Activated CD8-positive, alpha-beta memory T cell treated with anti-CD3 and anti-CD28 coated beads, Interleukin-2, amount 50 U/mL, for 24 hours (primary cell): ENCODE results near the gene PLSCR3.

Experiments
- DNase-seq: peaks from one replicate; pipeline ENCODE4 v3.0.0-alpha.2; 2020; ENCODE audit errors: extremely low read depth

PLSCR3 gene

DNA sequence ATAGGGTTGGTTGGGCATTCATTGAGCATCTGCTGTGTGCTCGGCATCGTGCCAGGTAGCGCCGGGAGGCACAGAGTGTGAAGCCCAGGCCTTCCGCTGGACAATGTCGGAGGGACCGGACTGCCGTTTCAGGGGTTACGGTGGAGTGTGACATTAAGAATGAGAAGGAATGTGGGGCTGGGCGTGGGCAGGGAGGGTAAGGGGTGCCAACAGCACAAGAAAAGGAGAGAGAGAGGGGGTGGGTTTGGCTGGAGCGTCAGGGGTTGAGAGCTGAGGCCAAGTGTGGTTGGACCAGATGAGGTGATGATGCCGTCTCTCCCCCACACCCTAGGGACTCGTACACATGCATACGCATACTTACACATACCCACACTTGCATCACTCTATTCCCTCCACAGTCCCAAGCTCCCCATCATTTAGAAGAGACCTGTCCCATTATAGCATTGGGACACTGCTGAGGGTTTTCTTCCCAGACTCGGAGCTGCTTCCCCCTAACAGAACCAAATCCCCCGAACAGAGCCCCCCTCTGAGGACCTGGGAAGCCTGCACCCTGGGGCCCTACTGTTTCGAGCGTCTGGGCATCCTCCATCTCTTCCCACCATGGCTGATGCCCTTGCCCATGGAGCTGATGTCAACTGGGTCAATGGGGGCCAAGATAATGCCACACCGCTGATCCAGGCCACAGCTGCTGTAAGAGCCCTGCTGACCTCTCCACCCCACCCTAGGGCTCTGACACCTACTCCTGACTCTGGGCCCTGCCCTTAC is 45.7 kb downstream of the PLSCR3 start:
- DNase-seq: no peak

DNA sequence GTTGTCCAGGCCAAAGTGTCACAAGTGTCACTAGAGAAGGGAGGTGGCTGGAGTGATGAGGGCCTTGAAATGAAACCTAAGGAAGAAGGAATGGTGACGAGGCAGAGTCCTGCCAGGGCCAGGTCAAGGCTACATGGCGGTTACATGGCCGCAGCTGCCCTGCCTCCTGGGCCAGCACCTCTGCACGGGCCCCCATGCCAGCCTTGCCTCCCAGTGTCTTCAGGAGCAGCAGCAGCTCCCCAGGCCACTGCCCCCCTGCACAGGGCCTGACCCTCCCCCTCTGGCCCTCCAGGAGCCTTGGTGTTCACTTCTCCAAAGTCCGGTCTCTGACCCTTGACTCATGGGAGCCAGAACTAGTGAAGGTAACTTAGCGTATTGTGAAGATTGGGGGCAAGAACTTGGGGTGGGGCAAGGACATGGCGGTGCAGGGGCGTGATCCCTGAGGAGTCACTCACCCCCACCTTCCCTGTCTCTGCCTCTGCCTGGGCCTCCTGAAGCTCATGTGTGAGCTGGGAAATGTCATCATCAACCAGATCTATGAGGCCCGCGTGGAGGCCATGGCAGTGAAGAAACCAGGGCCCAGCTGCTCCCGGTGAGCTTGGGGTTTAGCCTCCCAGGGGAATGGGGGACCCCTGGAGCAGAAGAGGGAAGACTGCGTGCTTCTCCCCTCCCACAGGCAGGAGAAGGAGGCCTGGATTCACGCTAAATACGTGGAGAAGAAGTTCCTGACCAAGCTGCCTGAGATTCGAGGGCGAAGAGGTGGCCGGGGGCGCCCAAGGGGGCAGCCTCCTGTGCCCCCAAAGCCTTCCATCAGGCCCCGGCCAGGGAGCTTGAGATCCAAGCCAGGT is 46.5 kb downstream of the PLSCR3 start:
- DNase-seq: no peak

GRCh38 chr17:7346761-7347614 is 47.3 kb downstream of the PLSCR3 start:
- DNase-seq: no peak

DNA sequence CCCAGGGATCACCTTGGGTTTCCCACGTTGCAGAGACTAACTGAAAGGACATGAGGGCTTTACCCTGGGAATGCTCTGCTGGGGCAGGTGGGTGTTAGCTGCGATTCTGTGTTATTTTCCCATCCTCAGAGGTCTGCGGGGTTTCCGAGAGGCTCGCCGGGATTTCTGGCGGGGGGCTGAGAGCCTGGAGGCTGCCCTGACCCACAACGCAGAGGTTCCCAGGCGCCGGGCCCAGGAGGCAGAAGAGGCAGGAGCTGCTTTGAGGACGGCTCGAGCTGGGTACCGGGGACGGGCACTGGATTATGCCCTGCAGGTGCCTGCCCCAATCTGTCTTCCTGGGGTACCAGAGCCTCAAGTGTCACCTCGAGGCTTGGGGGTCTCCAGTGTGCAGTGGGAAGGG is 51.1 kb downstream of the PLSCR3 start:
- no peak for DNase-seq

- DNase-seq: no peak
Measured at GRCh38 chr17:7341842-7342241, 52.5 kb downstream of the PLSCR3 start.

- no peak for DNase-seq
Measured at GRCh38 chr17:7340179-7340578, 54.1 kb downstream of the PLSCR3 start.
